ENCODE data around the gene RIPOR3.
A peak's percentile ranks its signal among the peaks of the same experiment; 100 is the strongest.
"Not testable (repeated sequence)": the region's sequence is repeated elsewhere in the genome, so short reads cannot be mapped to it uniquely, and the experiment has no call there.

The RIPOR3 gene

GRCh38 chr20:50625986-50626677 lies 65.2 kb downstream of the RIPOR3 start:
- no peak for DNase-seq (ENCODE audit: low read depth)

DNA sequence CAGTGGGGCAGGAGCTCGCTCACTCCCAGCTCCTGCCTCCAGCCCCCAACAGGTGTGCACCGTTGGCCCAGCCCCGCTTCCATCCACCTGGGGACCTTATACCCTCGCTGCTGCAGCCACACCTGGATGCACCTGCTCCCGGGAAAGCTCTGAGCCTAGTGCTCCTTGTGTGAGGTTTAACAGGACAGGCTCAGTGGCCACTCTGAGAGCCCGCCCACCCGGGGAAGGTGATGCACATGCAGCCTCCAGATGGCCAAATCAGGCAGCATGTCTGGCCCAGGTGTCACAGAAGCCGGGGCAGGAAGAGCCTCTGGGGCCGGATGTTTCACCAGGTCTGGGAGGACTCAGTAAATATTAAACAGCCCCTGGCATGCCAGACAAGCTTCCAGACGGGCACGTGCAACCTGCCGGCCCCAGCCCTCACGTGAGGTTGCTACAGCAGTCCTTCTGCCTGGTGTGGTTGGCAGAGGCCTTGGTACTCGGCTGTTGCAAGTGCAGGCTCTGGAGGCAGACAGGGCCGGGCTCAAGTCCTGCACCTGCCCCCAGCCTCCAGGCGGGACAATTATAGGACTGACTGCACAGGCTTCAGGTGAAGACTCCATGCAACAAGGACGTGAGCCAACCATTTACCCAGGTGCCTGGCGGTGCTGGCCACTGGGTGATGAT lies 66.9 kb downstream of the RIPOR3 start:
- no peak overlapping the region for H3K4me3 ChIP-seq (ENCODE audit: low read depth, low read length)
- TF ChIP-seq, protein P1, sequence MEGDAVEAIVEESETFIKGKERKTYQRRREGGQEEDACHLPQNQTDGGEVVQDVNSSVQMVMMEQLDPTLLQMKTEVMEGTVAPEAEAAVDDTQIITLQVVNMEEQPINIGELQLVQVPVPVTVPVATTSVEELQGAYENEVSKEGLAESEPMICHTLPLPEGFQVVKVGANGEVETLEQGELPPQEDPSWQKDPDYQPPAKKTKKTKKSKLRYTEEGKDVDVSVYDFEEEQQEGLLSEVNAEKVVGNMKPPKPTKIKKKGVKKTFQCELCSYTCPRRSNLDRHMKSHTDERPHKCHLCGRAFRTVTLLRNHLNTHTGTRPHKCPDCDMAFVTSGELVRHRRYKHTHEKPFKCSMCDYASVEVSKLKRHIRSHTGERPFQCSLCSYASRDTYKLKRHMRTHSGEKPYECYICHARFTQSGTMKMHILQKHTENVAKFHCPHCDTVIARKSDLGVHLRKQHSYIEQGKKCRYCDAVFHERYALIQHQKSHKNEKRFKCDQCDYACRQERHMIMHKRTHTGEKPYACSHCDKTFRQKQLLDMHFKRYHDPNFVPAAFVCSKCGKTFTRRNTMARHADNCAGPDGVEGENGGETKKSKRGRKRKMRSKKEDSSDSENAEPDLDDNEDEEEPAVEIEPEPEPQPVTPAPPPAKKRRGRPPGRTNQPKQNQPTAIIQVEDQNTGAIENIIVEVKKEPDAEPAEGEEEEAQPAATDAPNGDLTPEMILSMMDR (IDR thresholded peaks at IDR 0.05; ENCODE audit: low read depth, low read length, missing control alignments) = no peak
- DNase-seq (ENCODE audit: low read depth) = no peak

More at GRCh38 chr20:50625986-50626677, 65.2 kb downstream of the RIPOR3 start:
- TF ChIP-seq, protein P1 (IDR thresholded peaks at IDR 0.05; ENCODE audit: low read depth, low read length, missing control alignments) = peak; percentile 45
- H3K4me3 ChIP-seq (ENCODE audit: low read depth, low read length) = no peak overlapping the region

DNA sequence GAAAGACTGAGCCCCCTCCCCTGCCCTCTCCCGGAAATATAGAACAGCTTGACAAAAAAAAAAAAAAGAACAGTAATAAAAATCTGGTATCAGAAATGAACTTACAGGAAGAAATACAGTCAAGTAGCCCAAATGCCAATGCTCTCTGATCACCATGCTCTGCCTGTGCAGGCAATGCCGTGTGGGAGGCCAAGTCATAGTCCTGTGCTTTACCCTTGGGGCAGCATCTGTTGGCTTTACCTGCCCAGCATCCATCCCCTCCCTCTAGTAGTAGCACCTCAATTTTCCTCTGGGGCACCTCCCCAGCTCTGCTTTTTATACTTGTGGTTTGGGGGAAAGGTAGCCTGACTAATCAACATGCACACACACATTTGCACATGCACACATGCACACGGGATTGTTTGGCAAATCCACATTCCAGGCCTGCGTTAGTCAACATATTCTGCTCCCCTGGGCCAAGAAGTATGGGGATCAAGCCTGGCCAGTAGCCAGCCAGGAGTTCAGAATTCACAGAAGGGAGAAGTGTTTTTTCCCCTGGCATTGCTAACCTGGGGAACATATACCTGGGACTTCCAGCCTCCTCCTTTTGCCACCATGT lies 70.2 kb downstream of the RIPOR3 start:
- DNase-seq (ENCODE audit: low read depth) = no peak
- no peak overlapping the region for H3K4me3 ChIP-seq (ENCODE audit: low read depth, low read length)
- TF ChIP-seq, protein P1 (IDR thresholded peaks at IDR 0.05; ENCODE audit: low read depth, low read length, missing control alignments) = no peak

- not testable (repeated sequence) for DNase-seq (ENCODE audit: low read depth); H3K4me3 ChIP-seq (ENCODE audit: low read depth, low read length)
Observed at GRCh38 chr20:50620459-50620858, 70.9 kb downstream of the RIPOR3 start.

DNA sequence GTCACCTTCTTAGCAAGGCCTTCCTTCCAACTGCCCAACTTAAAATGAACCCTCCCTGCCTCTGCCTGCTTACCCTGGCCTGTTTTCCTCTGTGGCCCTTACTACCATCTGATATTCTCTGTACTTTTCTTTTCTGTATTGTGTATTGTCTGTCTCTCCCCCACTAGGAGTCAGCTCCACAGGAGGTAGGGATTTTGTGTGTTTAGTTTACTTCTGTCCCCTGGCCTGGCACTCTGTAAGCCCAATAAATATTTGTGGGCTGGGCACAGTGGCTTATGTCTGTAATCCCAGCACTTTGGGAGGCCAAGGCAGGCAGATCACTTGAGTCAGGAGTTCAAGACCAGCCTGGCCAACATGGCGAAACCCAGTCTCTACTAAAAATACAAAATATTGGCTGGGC lies 72.8 kb downstream of the RIPOR3 start:
- no peak for DNase-seq (ENCODE audit: low read depth)
- TF ChIP-seq, protein P1 (IDR thresholded peaks at IDR 0.05; ENCODE audit: low read depth, low read length, missing control alignments) = no peak
- H3K4me3 ChIP-seq (ENCODE audit: low read depth, low read length) = no peak overlapping the region

- H3K4me3 ChIP-seq (ENCODE audit: low read depth, low read length) = no peak overlapping the region
- TF ChIP-seq, protein P1 (IDR thresholded peaks at IDR 0.05; ENCODE audit: low read depth, low read length, missing control alignments) = no peak
- no peak for DNase-seq (ENCODE audit: low read depth)
Observed at GRCh38 chr20:50617022-50617421, 74.3 kb downstream of the RIPOR3 start.

DNA sequence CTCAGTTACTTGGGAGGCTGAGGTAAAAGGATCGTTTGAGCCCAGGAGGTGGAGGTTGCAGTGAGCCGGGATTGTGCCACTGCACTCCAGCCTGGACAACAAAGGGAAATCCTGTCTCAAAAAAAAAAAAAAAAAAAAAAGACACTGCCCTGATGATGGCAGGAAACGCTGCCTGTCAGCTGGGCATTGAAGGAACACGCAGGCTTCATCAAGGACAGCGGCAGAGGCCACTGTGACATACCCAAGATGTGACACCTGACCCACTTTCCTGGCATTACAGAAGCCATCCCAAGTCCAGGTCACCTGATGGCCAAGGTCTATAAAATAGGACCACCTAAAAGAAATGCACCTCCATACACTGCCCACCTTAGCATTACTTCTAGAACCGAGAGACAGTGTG lies 75.9 kb downstream of the RIPOR3 start:
- H3K4me3 ChIP-seq (ENCODE audit: low read depth, low read length) = no peak overlapping the region
- no peak for DNase-seq (ENCODE audit: low read depth)
- TF ChIP-seq, protein P1 (IDR thresholded peaks at IDR 0.05; ENCODE audit: low read depth, low read length, missing control alignments) = no peak

Data from GM12864 (cell line).